ENCODE results near the gene SSTR1.

The SSTR1 gene

DNA sequence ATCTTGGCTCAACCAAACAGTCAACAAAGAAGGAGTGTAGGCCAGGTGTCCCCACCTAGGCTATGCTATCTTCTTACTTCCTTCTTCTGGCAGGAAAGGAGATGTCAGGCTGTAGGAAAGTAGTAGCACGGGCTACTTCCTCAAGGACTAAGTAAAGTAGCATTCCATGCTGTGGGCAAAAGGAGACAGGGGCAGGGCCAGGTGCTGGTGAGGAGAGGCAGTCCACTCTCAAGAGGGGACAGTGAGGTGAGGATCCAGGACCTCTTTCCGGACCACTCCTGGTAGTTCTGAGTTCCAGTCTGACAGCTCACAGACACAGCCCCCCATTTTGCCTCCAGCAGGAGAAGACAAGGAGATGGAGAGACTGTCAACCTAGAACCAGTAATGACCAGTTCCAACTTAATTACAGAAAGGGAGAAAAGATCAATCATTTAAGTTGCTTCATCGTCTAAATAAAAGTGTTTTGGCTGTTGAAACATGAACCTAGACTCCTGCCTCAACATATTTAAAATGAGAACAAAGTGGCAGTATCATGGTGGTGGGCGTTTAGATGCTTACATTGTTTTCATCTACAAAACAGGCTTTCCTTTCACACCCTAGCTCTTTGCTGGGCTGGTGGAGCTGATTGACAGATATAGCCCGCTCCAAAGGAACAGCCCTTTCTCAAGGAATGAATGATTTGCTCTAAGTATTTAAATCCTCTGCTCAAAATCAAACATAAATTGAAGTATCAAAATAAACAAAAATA, 5.1 kb upstream of the SSTR1 start:
- no peak for DNase-seq (ENCODE audit: extremely low spot score)
- POLR2A ChIA-PET, result no interaction called here
- CTCF ChIA-PET, result no interaction called here
- TF ChIP-seq, protein P1, sequence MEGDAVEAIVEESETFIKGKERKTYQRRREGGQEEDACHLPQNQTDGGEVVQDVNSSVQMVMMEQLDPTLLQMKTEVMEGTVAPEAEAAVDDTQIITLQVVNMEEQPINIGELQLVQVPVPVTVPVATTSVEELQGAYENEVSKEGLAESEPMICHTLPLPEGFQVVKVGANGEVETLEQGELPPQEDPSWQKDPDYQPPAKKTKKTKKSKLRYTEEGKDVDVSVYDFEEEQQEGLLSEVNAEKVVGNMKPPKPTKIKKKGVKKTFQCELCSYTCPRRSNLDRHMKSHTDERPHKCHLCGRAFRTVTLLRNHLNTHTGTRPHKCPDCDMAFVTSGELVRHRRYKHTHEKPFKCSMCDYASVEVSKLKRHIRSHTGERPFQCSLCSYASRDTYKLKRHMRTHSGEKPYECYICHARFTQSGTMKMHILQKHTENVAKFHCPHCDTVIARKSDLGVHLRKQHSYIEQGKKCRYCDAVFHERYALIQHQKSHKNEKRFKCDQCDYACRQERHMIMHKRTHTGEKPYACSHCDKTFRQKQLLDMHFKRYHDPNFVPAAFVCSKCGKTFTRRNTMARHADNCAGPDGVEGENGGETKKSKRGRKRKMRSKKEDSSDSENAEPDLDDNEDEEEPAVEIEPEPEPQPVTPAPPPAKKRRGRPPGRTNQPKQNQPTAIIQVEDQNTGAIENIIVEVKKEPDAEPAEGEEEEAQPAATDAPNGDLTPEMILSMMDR (IDR thresholded peaks at IDR 0.05; ENCODE audit: control extremely low read depth, extremely low read depth, low read depth, missing control alignments), result no peak

DNA sequence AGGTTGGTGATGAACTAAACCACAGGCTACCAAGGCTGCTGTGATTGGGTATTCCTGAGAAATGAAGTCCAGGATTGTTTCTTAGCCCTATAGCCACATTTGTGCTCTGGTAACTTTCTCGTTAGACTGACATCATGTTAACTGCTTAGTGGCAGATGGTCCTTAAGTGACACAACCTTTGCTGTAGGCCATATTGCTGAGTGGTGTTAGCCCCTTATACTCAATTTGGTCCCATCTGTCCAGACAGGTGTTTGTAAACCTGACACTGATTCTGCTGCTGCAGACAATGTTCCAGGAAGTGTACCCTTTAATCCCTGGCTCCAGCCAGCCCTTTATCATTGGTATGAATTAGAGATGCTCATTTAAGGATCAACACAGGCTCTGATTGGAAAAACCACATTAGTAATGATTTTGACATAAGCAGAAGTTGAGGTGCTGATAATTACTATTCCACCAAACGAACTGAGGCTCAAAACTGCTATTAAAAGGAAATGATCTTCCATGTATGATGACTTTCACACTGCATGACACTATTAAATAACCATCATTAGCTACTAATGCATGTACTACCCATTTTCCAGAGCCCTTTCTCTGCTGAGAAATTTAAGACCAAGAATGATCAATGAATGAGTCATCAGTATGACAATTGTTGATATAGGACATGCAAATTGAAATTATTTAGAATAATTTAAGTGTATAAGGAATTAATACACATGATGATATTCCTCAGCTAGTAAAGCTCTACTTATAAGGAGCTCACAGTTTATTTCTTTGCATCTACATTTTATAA, 3.6 kb upstream of the SSTR1 start:
- POLR2A ChIA-PET, result no interaction called here
- TF ChIP-seq, protein P1 (IDR thresholded peaks at IDR 0.05; ENCODE audit: control extremely low read depth, extremely low read depth, low read depth, missing control alignments), result no peak
- CTCF ChIA-PET, result no interaction called here
- no peak for DNase-seq (ENCODE audit: extremely low spot score)

DNA sequence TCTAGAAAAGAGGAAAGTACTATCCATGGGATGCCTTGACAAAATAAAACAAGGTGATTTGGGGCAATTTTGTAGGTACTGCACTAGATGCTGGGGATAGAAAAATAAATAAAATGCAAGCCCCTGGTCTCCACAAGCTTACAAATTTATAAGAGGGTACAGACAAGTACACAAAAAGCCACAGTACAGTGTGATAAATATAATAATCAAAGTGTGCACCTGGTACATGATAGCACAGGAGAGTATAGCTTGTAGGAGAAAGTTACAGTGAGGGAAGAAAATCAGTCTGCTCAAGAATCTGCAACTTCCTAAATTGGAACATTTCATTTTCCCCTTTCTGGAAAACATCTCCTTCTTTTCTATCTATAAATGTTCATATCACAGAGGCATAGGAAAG, 3.0 kb upstream of the SSTR1 start:
- ChIA-PET CTCF (no interaction called here), POLR2A (no interaction called here)
- TF ChIP-seq, protein P1 (IDR thresholded peaks at IDR 0.05; ENCODE audit: control extremely low read depth, extremely low read depth, low read depth, missing control alignments), result no peak
- no peak for DNase-seq (ENCODE audit: extremely low spot score)

DNA sequence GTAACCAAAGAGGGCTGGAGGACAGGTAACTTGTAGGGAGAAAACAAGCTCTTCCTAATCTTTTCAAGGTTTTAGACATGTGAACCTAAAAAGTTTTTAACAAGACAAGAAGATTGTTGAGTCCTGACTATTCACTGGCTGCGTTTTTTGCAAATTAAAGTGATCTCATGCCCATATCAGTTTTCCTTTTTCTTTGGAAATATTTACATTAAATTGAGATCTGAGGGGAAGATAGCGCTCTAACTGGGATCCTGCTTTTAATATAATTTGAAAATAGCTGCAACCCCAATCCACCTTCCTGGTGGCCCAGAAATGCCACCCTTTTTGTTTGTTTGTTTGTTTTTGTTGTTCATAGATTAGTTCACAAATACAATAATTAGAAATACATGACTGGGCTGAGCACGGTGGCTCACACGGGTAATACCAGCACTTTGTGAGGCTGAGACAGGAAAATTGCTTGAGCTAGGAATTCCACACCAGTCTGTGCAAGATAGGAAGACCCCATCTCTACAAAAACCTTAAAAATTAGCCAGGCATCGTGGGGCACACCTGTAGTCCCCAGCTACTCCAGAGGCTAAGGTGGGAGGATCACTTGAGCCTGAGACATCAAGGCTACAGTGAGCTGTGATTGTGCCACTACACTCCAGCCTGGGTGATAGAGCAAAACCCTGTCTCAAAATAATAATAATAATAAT, 2.4 kb upstream of the SSTR1 start:
- POLR2A ChIA-PET, result no interaction called here
- DNase-seq (ENCODE audit: extremely low spot score), result no peak

DNA sequence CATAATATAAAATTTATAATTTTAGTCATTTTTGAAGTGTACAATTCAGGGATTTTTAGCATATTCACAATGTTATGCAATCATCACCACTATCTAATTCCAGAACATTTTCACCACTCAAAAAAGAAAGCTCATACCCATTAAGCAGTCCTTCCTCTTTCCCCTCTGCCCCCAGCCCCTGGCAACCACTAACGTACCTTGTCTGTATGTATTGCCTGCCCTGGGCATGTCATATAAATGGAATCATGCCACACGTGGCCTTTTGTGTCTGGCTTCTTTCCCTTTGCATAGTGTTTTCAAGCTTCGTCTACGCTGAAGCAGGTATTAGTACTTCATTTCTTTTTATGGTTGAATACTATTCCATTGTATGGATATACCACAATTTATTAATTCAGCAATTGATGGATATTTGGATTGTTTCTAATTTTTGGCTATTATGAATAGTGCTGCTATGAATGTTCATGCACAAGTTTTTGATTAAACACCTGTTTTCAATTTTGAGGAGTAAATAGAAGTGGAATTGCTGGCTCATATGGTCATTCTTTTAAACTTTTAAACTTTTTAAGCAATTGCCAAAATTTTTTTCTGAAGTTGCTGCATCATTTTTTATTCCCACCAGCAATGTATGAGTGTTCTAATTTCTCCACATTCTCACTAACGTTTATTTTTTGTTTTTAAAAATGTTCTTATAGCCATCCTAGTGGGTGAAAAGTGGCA, 1.6 kb upstream of the SSTR1 start:
- TF ChIP-seq, protein P1 (IDR thresholded peaks at IDR 0.05; ENCODE audit: control extremely low read depth, extremely low read depth, low read depth, missing control alignments), result no peak
- POLR2A ChIA-PET, result no interaction called here
- CTCF ChIA-PET, result no interaction called here
- DNase-seq (ENCODE audit: extremely low spot score), result no peak

More for the DNA sequence above, 2.4 kb upstream of the SSTR1 start:
- CTCF ChIA-PET, result no interaction called here
- TF ChIP-seq, protein P1 (IDR thresholded peaks at IDR 0.05; ENCODE audit: control extremely low read depth, extremely low read depth, low read depth, missing control alignments), result no peak

All from GM10248 (cell line).